Type B pancreatic cell (in vitro differentiated cells): ENCODE data around the gene SOX12. TPM values are rescaled to one million over a fixed set of nuclear protein-coding genes. Genes with fewer than 3 reads are reported as not detected.

Source experiments
- DNase-seq: peaks from one replicate; pipeline ENCODE4 v3.0.0; 2021; ENCODE audit warnings: mixed read lengths; ENCODE audit not compliant: unreplicated experiment; ENCODE audit errors: extremely low spot score
- H3K27ac Mint-ChIP-seq: 2 replicates; pipeline ENCODE4 v1.8.0; 2021; ENCODE audit warnings: mild to moderate bottlenecking, mixed read lengths
- H3K27me3 Mint-ChIP-seq: 2 replicates; pipeline ENCODE4 v1.8.0; 2021; ENCODE audit warnings: mixed read lengths
- H3K36me3 Mint-ChIP-seq: 2 replicates; pipeline ENCODE4 v1.8.0; 2021; ENCODE audit warnings: mixed read lengths
- H3K4me1 Mint-ChIP-seq: one replicate; pipeline ENCODE4 v1.8.0; 2021; ENCODE audit warnings: mixed read lengths; ENCODE audit not compliant: unreplicated experiment
- H3K4me3 Mint-ChIP-seq: 2 replicates; pipeline ENCODE4 v1.8.0; 2021; ENCODE audit warnings: mild to moderate bottlenecking, mixed read lengths
- H3K9me3 Mint-ChIP-seq: 2 replicates; pipeline ENCODE4 v1.8.0; 2021; ENCODE audit warnings: mixed read lengths
- total RNA-seq: library from RNA; stranded (reverse); gene quantifications from 2 replicates; pipeline ENCODE4 v1.2.1, GENCODE V29; 2021; ENCODE audit warnings: low replicate concordance
- TF ChIP-seq, protein P1 (sequence below): fragments of 200-600 bp; sonication (generic); conservative IDR thresholded peaks from 2 replicates; pipeline ENCODE4 v1.5.0; 2021; ENCODE audit warnings: antibody characterized with exemption, mild to moderate bottlenecking

The SOX12 gene
- total RNA-seq, 1 donor from 2014 or later = 52.7 TPM

DNA sequence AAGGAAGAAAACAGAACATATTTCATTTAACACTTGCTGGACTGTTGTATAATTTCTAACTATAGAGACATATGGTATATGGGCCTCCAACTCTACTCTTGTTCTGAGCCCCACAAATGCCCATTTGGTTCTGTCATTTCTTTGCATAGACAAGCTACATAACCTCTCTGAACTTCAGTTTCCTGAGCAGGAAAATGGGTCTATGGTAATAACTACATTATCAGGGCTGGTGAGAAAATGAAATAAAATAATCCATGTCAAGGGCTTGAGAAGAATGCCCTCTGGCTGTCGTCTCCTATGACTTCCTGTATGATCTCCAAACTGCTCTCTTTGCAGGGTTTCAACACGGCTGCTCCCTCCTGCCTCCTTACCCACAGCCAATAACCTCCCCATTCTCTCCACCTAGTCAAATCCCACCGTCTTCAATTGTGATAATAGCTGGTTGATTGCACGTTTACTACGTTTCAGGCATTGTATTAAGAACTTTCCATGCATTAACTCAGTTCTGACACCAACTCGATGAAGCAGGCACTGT is 16.0 kb upstream of the SOX12 start:
- Mint-ChIP-seq H3K36me3 (no peaks in the 10 kb centered on the region), H3K27me3 (no peaks in the 10 kb centered on the region), H3K4me1 (peaks cover 19% of the 10 kb centered on the region), H3K27ac (peak overlapping the region; percentile 86), H3K9me3 (no peaks in the 10 kb centered on the region), H3K4me3 (peak overlapping the region; percentile 89)
- TF ChIP-seq, protein P1, sequence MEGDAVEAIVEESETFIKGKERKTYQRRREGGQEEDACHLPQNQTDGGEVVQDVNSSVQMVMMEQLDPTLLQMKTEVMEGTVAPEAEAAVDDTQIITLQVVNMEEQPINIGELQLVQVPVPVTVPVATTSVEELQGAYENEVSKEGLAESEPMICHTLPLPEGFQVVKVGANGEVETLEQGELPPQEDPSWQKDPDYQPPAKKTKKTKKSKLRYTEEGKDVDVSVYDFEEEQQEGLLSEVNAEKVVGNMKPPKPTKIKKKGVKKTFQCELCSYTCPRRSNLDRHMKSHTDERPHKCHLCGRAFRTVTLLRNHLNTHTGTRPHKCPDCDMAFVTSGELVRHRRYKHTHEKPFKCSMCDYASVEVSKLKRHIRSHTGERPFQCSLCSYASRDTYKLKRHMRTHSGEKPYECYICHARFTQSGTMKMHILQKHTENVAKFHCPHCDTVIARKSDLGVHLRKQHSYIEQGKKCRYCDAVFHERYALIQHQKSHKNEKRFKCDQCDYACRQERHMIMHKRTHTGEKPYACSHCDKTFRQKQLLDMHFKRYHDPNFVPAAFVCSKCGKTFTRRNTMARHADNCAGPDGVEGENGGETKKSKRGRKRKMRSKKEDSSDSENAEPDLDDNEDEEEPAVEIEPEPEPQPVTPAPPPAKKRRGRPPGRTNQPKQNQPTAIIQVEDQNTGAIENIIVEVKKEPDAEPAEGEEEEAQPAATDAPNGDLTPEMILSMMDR = no peak
- DNase-seq = no peak

- no peaks in the 10 kb centered on the region for H3K27me3 Mint-ChIP-seq
- DNase-seq = peak; percentile 97
- peaks cover 19% of the 10 kb centered on the region for H3K4me1 Mint-ChIP-seq
- peak overlapping the region; percentile 86 for H3K27ac Mint-ChIP-seq
- H3K36me3 Mint-ChIP-seq = no peaks in the 10 kb centered on the region
- H3K4me3 Mint-ChIP-seq = peak overlapping the region; percentile 89
- TF ChIP-seq, protein P1 = no peak
- no peaks in the 10 kb centered on the region for H3K9me3 Mint-ChIP-seq
Measured at GRCh38 chr20:309841-310644, 15.3 kb upstream of the SOX12 start.

DNA sequence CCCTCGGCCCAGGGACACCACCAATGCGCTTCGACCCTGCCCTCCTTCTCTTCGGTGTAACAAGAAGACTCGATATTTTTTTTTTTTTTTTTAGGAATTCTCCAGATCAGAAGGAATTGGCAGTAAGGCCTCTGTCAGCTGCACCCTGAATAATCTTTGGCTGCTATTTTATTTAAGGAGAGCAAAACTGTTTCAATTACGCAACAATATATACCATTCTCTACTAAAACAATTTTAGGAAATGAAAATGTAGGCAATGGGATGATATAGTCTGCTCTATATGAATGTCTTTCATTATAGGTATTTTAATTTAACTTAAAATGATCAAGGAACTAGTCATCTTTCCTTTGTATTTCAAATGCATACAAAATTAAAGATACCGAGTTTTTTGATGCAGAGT is 14.7 kb upstream of the SOX12 start:
- Mint-ChIP-seq H3K9me3 (no peaks in the 10 kb centered on the region), H3K27me3 (no peaks in the 10 kb centered on the region), H3K4me1 (peaks cover 19% of the 10 kb centered on the region), H3K27ac (peak overlapping the region; percentile 86), H3K36me3 (no peaks in the 10 kb centered on the region), H3K4me3 (peak overlapping the region; percentile 89)
- TF ChIP-seq, protein P1 = no peak
- DNase-seq = no peak

DNA sequence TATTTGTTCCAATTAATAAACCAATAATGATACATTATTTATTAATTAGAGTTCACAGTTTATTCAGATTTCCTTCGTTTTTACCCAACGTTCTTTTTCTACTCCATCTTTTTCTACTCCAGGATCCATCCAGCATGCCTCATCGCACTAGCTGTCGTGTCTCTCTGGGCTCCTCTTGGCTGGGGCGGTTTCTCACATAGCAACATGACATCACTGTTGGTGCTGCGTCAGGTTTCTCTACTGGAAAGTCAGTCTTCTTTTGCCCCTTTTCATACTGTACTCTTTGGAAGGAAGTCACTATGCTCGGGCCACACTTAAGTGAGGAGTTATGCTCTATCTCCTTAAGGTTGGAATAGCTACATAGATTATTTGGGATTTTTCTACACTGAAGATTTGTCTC is 13.7 kb upstream of the SOX12 start:
- Mint-ChIP-seq H3K4me1 (peaks cover 19% of the 10 kb centered on the region), H3K27ac (no peak overlapping the region), H3K9me3 (no peaks in the 10 kb centered on the region)

DNA sequence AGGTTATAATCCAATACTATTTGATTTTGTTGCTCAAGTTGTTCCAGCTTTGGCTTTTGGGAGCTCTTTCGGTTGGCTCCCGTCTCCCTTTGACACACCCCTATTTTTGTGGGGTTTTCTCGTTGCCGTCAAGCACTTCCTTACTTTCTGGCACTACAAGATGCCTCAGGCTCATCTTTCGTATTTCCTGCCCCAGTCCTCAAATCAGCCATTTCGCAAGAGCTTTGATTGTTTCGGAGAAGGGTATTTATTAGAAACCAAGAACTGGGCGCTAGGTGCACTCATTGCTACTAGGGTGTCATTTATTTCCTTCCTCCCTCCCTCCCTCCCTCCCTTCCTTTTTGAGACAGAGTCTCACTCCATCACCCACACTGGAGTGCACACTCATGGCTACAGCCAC is 13.3 kb upstream of the SOX12 start:
- H3K4me3 Mint-ChIP-seq = no peak overlapping the region
- no peaks in the 10 kb centered on the region for H3K36me3 Mint-ChIP-seq
- TF ChIP-seq, protein P1 = no peak
- peaks cover 19% of the 10 kb centered on the region for H3K4me1 Mint-ChIP-seq
- no peaks in the 10 kb centered on the region for H3K27me3 Mint-ChIP-seq
- no peak for DNase-seq
- H3K27ac Mint-ChIP-seq = no peak overlapping the region
- H3K9me3 Mint-ChIP-seq = no peaks in the 10 kb centered on the region

More for the DNA sequence above, 13.7 kb upstream of the SOX12 start:
- Mint-ChIP-seq H3K36me3 (no peaks in the 10 kb centered on the region), H3K27me3 (no peaks in the 10 kb centered on the region), H3K4me3 (peak overlapping the region; percentile 61)
- TF ChIP-seq, protein P1 = no peak
- no peak for DNase-seq
